Kidney epithelial cell (primary cell): ENCODE results near the gene IL20. TPM values are rescaled to one million over a fixed set of nuclear protein-coding genes. Genes with fewer than 3 reads are reported as not detected.

Experiments
- DNase-seq: peaks from one replicate; pipeline ENCODE4 v3.0.0-alpha.2; 2010; ENCODE audit warnings: low read depth
- H3K27me3 ChIP-seq: 2 replicates; pipeline ENCODE4 v1.6.0; 2011; ENCODE audit warnings: low read length; ENCODE audit not compliant: control insufficient read depth, insufficient read depth
- H3K36me3 ChIP-seq: 2 replicates; pipeline ENCODE4 v1.5.1; 2011; ENCODE audit warnings: low read length; ENCODE audit not compliant: control insufficient read depth, insufficient read depth
- H3K4me3 ChIP-seq: 2 replicates; pipeline ENCODE4 v1.5.1; 2011; ENCODE audit warnings: low read depth, mild to moderate bottlenecking, control low read depth, low read length
- CTCF ChIP-seq: IDR thresholded peaks from 2 replicates; pipeline ENCODE4 v1.5.1; 2011; ENCODE audit warnings: mild to moderate bottlenecking, moderate library complexity, low read length, control low read depth, inconsistent platforms; ENCODE audit not compliant: insufficient read depth, poor library complexity, severe bottlenecking
- total RNA-seq: library from RNA; depleted of rRNA; stranded (reverse); fragments of >200 nt; gene quantifications from 2 replicates; pipeline ENCODE4 v1.2.3, GENCODE V29; 2015

IL20 gene
- total RNA-seq, 1 donor from 2014 or later: not detected

- DNase-seq: no peak
- no peak for TF ChIP-seq CTCF
- H3K4me3 ChIP-seq: no peak overlapping the region
These were observed 39.0 kb upstream of the IL20 start for GRCh38 chr1:206826394-206826793.

GRCh38 chr1:206828061-206828460 lies 37.4 kb upstream of the IL20 start:
- DNase-seq: no peak
- Histone ChIP-seq H3K36me3 (no peaks in the 10 kb centered on the region), H3K4me3 (no peak overlapping the region), H3K27me3 (peaks cover 5% of the 10 kb centered on the region)
- no peak for TF ChIP-seq CTCF

More at GRCh38 chr1:206826394-206826793, 39.0 kb upstream of the IL20 start:
- Histone ChIP-seq H3K27me3 (peaks cover 2% of the 10 kb centered on the region), H3K36me3 (no peaks in the 10 kb centered on the region)

GRCh38 chr1:206828765-206829164 lies 36.7 kb upstream of the IL20 start:
- no peak for DNase-seq
- H3K36me3 ChIP-seq: no peaks in the 10 kb centered on the region
- H3K27me3 ChIP-seq: peaks cover 5% of the 10 kb centered on the region
- no peak for TF ChIP-seq CTCF
- no peak overlapping the region for H3K4me3 ChIP-seq

GRCh38 chr1:206829282-206829681 lies 36.1 kb upstream of the IL20 start:
- H3K4me3 ChIP-seq: no peak overlapping the region
- TF ChIP-seq CTCF: no peak
- no peak for DNase-seq

GRCh38 chr1:206829875-206830274 lies 35.5 kb upstream of the IL20 start:
- DNase-seq: no peak
- Histone ChIP-seq H3K36me3 (no peaks in the 10 kb centered on the region), H3K4me3 (no peak overlapping the region), H3K27me3 (peaks cover 9% of the 10 kb centered on the region)
- TF ChIP-seq CTCF: no peak

More at GRCh38 chr1:206829282-206829681, 36.1 kb upstream of the IL20 start:
- no peaks in the 10 kb centered on the region for H3K36me3 ChIP-seq
- peaks cover 6% of the 10 kb centered on the region for H3K27me3 ChIP-seq

- peaks cover 14% of the 10 kb centered on the region for H3K27me3 ChIP-seq
These were observed 33.8 kb upstream of the IL20 start for GRCh38 chr1:206831650-206832049.

More at GRCh38 chr1:206831650-206832049, 33.8 kb upstream of the IL20 start:
- no peaks in the 10 kb centered on the region for H3K36me3 ChIP-seq
- H3K4me3 ChIP-seq: no peak overlapping the region
- DNase-seq: no peak
- no peak for TF ChIP-seq CTCF
